NCI-H2227 treated with DMSO at 0.1 percent for 48 hours (cell line): ENCODE data around the gene RALY.

ENCODE experiments used
- DNase-seq: peaks from one replicate; lab custom pipeline; 2025; lab: John Stamatoyannopoulos, UW

The RALY gene

DNA sequence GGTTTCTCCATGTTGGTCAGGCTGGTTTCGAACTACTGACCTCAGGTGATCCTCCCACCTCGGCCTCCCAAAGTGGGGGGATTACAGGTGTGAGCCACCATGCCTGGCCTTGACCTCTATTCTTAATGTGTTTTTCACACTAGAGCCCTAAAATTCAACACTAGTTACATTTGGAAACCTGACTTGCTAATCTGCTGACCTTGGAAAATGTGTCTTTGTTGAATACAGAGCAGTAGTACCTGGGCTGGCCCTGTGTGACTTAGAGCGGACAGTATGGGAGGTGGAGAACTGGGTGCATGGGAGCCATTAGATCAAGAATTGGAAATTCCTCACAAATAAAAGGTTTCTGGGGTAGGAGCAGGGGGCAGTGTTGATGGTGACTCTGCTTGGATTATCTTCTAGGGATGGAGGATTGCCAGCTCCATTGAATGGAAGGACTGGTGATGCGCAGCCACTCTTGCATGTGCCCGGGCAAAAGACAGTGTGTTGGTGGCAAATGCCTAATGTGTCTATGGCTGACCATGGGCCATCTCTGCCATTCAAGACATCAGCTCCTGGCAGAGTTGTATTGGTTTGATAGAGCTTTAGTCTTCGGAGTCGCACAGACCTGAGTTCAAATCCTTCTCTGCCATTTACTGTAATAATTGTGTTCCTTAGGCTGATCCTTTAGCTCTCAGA lies 53.4 kb downstream of the RALY start:
- DNase-seq, result no peak

GRCh38 chr20:34047917-34048316 lies 54.2 kb downstream of the RALY start:
- DNase-seq, result no peak

DNA sequence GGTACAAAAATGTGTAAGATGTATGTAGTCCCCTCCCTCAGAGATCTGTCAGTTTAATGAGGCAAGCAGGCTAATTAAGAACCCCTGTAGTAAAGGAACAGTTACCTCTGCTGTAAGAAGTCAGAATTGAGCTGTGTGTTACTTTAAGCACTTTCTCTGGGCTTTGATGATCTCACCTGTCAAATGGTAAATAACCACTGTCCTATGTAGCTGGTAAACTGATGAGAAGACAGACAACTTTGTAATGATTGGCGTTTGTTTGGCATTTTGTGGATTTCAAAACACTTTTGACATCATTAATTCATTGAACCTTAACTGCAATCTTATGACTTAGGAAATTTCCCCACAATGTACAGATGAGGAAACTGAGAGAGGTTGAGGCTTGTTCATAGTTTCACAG lies 55.7 kb downstream of the RALY start:
- DNase-seq, result no peak

DNA sequence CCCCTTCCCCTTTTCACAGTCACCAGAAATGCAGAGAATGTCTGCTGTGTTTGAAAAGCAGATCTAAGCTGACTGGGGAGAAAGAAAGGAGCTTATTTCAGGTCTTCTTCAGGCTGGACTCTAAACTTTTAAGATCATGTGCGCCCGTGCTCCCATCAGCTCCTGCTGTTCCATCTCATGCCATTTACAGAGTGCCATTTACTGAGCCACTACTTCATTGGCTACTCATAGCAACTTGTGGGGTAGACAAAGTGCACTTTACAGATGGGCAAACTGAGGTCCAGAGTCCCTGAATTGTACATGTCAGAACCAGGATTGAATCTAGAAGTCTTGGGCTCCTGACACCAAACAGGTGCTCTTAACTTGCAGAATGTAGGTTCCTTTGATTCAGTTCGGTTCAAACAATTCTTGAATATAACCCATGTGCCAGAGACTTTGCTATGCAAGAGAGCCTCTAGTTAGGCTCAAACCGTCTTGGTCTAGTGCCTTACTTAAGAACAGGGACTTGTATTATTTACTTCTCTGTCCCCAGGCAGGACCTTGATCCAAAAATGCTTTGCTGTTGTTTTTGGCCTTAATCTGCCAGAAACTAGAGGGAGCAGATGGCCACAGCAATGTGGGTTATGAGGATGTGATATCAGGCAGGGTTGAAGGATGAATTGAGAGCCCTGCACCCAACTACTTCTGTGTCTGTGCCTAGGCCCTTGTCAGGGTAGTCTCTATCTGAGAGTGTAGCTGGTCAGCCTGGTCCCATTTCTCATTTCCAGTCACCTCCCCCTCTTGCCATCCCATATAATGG lies 56.4 kb downstream of the RALY start:
- no peak for DNase-seq

DNA sequence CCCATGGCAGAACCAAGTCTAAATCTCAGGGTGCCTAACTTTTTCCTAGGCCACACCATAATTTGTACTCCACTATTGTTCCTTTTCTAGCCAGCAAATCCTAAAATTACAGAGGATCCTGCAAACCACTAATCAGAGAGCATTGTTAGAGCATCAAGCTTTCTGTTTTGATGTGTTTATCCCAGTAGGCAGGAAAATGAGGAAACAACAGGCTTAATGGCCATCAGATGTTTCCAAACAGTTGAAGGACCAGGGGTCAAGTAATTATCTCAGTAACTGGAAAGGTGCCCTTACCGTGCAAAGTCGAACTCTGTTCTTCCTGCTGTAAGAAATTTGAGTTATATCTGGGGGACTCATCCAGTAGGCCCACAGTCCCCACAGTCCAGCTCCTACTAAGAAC lies 58.7 kb downstream of the RALY start:
- peak; percentile 88 for DNase-seq

GRCh38 chr20:34055290-34055689 lies 61.6 kb downstream of the RALY start:
- DNase-seq, result no peak

GRCh38 chr20:34058831-34059230 lies 65.1 kb downstream of the RALY start:
- DNase-seq, result no peak

DNA sequence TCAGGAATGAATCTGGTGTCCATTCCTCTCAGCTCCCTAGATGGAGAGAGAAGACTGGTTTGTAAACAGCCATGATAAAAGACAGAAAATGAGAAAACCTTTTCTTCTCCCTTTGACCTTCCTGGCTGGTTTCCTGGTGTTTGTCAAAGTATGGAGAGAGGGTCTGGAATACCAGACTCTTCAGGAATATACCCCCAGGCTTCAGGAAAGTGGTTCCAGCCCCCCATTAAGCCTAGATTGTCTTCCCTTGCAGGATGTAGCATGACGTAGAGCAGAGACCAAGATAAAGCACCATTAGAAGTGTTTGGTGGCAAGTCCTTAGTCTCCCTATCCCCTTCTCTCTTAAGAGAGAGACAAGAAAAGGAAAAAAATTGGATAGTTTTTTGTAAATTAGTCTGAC lies 67.3 kb downstream of the RALY start:
- no peak for DNase-seq

DNA sequence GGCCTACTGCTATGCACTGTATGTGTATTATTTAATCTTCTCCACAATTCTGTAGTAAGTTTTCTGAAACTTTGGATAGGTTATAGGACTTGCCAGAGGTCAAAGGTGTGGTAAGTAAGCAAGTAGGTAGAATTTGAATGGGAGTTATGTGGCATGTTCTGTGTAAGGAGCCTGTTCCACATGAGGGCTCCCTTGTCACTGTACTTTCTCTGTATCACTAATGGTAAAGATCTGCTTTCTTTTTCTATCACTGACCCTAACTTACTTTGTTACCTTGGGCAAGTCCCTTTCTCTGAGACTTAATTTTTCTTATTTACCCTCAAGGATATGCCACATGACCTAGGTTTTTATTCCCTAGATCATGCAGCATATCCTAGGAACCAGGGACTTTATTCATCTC lies 68.0 kb downstream of the RALY start:
- DNase-seq, result no peak

GRCh38 chr20:34062570-34063482 lies 69.1 kb downstream of the RALY start:
- no peak for DNase-seq

DNA sequence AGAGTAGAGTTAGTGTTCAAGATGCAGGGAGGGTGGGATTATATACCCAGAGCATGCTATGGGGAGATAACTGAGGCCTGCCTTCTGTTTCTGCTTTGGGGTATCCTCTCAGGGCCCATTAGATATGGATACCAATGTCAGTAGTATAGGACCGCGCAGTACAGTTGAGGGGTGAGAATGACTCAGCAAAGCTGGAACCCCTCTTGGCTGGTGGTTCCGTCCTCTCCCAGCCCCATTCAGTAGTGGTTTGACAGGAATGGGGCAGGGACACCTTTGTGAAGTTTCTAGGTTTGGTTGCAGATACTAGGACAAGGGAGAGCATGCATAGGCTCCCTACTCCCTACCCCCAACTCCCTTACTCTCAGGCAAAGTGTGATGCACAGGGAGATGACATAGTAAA lies 70.6 kb downstream of the RALY start:
- no peak for DNase-seq

GRCh38 chr20:34065260-34065659 lies 71.5 kb downstream of the RALY start:
- no peak for DNase-seq

DNA sequence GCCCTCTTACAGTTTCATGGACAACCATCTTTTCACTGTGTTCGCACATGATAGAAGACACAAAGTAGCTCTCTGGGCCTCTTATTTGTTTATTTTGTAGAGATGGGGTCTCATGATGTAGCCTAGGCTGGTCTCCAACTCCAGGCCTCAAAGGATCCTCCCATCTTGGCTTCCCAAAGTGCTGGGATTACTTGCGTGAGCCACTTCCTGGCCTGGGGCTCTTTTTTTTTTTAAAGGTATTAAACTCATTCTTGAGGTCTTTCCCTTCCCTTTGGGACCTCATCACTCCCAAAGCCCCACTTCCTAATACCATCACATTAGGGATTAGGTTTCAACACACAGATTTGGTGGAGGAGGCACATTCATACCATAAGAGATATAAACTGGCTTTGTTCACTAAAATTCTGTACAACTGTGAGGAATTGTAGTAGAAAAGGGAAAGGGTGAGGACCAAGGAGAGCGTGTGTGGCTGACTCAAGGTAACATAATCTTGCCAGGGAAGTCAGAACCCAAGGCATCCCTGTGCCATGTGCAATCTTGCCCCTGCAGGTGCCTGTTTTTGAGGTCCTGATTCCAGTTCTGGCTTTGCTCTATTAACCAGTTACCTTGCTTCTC lies 72.9 kb downstream of the RALY start:
- DNase-seq, result no peak

DNA sequence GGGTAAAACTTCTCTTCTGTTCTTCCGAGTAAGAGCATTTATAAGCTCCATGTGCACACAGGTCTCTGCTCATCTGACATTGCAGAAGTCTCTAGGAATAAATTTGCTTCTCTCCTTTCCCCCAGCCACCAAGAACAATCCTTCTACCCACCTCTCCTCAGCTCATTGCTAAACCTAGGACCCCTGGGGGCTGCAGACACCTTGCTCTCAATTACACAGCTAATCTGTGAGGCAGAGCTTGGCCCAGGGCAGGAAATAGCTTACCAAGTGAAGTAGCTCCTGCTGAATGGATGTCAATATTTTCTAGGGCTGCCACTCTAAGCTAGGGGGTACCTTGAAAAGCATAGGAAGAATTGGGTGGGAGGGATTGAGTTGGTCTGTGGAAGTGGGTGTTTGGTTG lies 74.3 kb downstream of the RALY start:
- DNase-seq, result no peak

GRCh38 chr20:34069341-34070078 lies 75.8 kb downstream of the RALY start:
- DNase-seq, result peak; percentile 69

- no peak for DNase-seq
Measured at GRCh38 chr20:34070079-34070439, 76.3 kb downstream of the RALY start.

DNA sequence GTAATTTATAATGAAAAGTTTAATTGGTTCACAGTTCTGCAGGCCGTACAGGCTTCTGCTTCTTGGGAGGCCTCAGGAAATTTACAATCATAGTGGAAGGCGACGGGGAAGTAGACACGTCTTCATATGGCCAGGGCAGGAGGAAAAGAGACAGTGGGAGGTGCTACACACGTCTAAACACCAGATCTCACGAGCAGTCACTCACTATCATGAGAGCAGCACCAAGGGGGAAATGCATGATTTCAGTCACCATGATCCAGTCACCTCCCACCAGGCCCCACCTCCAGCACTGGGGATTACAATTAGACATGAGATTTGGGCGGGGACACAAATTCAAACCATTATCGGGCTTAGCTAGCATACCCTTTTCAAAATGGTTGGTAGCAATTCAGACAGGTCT lies 77.1 kb downstream of the RALY start:
- no peak for DNase-seq

- DNase-seq, result no peak
Measured at GRCh38 chr20:34072076-34072475, 78.4 kb downstream of the RALY start.

DNA sequence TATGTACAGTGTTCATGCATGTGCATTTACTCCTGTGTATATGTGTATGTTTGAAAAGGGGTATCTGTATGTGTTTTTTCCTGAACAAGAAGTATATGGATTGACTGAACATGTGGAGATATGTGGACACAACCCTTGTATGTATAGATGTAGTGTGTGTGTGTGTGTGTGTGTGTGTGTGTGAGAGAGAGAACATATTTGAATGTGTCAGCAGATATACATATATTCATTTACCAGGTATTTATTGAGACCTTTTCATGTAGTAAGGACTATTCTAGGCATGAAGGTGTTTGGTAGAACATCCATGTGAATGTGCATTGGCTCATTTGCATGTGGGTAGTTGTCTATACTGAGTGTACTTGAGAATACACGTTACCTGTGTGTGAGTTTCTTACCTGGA lies 79.1 kb downstream of the RALY start:
- DNase-seq, result no peak

DNA sequence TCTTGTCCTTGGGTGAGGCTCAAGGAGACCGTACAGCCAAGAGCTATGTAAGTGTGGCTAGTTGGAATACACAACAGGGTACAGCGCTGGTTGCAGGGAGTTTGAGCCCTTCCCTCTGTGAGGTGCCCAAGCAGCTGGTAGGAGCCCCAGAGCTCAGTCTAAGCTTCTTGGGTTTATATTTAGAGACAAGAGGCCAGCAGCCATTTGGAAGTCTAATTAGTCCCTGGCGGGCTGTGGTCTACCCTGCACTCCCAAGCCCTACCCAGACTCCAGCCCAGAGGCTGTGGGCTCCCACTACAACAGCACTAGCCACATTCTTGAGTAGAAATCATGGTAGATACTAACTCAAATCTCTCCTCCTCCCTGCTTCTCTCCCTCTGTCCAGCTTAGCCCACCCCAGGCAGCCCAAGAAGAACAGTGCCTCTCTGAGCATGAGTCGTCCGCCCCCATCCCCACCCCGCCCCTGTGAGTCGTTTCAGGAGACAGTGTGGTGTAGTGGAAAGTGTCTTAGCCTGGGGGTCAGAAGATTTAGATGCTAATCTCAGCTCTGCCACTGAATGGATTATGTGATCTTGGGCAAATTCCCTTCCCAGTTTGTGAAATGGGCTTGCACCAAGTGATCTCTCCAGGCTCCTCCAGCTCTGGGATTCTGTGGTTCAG lies 80.5 kb downstream of the RALY start:
- no peak for DNase-seq

DNA sequence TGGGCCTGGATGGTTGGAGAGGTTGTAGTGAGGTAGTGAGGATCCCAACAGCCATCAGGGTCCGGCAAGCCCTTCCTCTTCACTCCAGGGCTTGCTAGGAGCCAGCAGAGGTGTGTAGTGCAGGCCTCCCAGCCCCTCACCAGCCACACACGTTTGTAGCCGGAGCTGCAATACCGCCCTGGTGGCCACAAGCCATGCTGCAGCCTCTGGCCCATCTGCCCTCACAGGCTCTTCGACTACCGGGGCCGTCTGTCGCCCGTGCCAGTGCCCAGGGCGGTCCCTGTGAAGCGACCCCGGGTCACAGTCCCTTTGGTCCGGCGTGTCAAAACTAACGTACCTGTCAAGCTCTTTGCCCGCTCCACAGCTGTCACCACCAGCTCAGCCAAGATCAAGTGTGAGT lies 81.9 kb downstream of the RALY start:
- no peak for DNase-seq
